RCC 7860 (cell line): ENCODE results near the gene STRBP.
"Not testable (repeated sequence)": the region's sequence is repeated elsewhere in the genome, so short reads cannot be mapped to it uniquely, and the experiment has no call there.

Experiments used
- DNase-seq: peaks from one replicate; pipeline ENCODE4 v3.0.0-alpha.2; 2015; ENCODE audit warnings: low spot score
- FAIRE-seq: peaks from 2 replicates; lab custom pipeline; 2012; peaks lifted over from hg19 to GRCh38; lab: Jason Lieb, UNC

The STRBP gene

DNA sequence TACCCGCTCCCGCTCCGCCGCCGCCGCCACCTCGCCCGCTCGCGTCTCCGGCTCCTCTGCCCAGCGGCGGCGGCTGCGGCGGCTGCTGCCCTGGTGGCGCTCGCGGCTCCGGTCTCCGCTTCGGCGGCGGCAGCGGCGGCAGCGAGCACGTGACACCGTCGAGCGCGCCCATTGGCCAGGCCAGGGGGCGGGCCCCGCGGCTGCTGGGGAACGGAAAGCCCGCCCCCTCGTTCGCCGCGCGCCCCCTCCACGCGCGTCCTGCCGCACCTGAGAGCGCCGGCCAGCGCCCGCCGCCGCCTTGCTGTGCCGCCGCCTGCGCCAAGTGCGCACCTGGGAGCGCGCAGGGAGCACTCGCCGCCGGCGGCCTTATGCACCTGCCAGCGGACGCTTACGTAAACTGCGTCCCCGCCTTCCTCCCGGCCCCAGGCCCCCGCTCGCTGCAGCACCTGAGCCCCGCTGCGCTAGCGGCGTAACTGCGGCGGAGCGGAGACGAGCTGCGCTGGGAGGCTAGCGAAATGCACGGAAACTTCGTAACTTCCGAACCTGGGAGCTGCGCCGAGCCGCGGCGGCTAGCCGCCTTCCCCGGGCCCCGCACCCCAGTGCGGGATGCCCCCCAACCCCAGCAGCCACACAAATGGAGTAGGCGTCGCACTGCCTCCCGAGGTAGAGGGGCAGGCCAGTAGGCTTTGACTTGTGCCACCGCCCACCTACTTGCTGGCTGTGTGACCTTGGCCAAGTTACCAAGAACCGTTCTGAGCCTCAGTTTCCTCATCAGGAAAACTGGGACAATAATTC, at the start of gene STRBP:
STRBP (minus strand) TSS at position 122 of the 795 bp plus-strand sequence. CDS start 84,452 bp downstream, outside the sequence.
- FAIRE-seq = no peak
- DNase-seq = peak; percentile 74

DNA sequence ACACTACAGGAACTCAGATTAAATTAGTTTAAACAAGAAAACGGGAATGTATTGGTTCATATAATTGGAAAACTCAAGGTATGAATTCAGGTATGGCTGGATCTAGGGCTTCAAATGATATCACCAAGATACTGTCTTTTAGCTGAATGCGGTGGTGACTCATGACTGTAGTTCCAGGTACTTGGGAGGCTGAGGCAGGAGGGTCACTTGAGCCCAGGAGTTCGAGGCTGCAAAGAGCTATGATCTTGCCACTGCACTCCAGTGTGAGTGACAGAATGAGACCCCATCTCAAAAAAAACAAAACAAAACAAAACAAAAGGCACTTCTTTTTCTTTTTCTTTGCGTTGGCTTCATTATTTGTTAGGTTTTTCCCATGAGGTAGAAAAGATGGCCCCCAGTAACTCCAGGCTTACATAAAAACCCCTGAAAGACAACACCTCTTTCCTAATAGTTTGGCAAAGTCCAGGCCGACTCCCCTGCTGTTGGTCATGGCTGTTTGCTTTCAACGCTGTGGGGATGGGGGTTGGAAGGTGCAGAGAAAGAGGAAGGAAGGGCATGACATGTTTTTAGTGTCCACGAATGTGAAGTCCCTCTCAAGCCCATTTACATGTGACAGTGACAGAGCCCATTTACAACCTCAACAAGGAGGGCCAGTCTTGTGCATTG, 47.8 kb upstream of the STRBP start:
- no peak for FAIRE-seq

GRCh38 chr9:123315635-123316034, 47.2 kb upstream of the STRBP start:
- FAIRE-seq (no peak), DNase-seq (no peak)

More for the DNA sequence above, 47.8 kb upstream of the STRBP start:
- DNase-seq = no peak

DNA sequence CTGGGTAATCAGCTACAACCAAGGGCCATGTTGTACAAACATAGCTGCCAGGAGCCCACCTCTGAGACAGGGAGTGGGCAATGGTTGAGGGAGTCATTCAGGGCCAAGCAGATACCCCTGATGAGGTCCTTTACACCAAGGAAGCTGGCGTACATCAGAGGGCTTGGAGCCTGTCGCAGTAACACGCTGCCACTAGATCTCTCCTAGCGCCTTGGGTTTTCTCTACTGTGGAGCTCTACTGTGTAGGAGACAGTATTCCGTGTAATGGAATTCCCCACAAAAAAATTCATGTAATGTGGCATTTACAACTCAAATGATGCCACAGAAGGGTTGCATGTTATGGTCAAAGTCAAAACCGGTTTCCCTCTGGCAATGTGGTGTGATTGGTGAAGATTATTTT, 46.2 kb upstream of the STRBP start:
- FAIRE-seq = no peak

DNA sequence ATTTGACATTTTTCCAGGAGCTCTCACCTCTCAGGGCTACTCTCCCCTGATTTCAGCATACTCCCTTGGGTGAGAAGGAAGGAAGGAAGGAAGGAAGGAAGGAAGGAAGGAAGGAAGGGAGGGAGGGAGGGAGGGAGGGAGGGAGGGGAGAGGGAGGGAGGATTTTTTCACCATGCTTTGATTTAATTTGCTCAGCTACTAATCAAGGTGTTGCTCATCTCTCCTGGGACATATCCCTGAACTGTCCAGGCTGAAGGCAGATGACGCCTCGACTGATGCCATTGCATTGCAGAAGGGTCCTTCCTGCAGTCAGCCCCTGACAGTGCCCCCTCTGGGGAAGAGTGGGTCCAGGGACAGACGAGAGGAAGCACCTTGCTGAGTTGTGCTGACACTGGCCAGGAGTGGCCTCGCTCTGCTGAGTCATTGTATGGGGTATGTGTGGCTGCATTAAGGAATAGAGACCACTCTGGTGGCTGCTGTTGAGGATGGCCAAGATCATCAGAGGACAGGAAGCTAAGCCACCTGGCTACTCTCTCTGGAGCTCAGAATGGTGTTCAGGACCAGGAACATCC, 44.0 kb upstream of the STRBP start:
- DNase-seq (no peak), FAIRE-seq (no peak)

More for the DNA sequence above, 46.2 kb upstream of the STRBP start:
- DNase-seq = no peak

- FAIRE-seq = no peak
Measured at GRCh38 chr9:123311250-123311752, 42.9 kb upstream of the STRBP start.

DNA sequence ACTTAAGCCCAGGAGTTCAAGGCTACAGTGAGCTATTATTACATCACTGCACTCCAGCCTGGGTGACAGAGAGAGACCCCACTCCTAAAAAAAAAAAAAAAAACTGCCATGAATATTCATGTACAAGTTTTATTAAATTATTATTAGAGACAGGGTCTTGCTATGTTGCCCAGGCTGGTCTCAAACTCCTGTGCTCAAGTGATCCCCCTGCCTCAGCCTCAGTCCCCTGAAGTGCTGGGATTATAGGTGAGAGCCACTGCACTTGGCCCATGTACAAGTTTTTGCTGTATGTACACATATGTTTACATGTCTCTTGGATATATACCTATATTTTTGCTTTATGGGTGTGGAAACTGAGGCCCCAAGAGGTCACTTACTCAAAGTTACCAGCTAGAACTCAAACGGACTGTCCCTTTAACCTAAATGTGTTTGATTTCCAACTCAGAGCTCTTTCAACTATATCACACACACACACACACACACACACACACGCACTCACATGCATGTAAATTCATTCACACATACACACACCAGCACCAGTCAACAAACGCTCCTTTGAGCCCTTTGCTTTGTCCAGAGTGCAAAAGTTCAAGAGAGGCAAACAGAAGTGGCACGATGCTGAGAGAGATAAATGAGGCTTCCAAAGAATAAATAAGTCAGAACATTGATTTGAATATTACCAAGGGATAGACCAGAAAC, 42.3 kb upstream of the STRBP start:
- no peak for FAIRE-seq
- no peak for DNase-seq

More at GRCh38 chr9:123311250-123311752, 42.9 kb upstream of the STRBP start:
- DNase-seq = no peak

- no peak for DNase-seq
- FAIRE-seq = no peak
Measured at GRCh38 chr9:123309611-123310010, 41.2 kb upstream of the STRBP start.

- DNase-seq (no peak), FAIRE-seq (no peak)
Measured at GRCh38 chr9:123305879-123306278, 37.5 kb upstream of the STRBP start.

GRCh38 chr9:123304340-123304691, 35.9 kb upstream of the STRBP start:
- no peak for FAIRE-seq
- DNase-seq = no peak

GRCh38 chr9:123302348-123303214, 34.2 kb upstream of the STRBP start:
- DNase-seq = no peak
- no peak for FAIRE-seq

- not testable (repeated sequence) for DNase-seq, FAIRE-seq
Measured at GRCh38 chr9:123301936-123302335, 33.5 kb upstream of the STRBP start.

DNA sequence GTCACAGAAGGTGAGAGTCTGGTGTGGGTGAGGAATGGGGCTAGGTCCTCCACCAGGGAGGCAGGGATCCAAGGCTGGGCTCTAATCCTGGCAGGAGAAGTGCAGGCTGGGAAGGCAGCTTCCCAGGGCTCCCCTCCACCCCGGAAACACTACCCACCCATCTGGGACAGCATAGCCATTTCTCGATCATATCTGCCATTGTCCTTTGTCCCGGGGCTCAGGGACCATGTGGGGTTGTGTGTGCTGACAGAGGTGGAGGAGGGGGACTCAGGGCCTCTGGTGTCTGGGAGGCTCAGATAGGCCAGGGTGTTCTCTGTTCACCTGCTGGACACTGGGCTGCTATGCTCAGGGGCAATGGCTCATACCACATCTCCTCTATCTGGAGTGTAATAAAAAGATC, 32.2 kb upstream of the STRBP start:
- FAIRE-seq (no peak), DNase-seq (no peak)

DNA sequence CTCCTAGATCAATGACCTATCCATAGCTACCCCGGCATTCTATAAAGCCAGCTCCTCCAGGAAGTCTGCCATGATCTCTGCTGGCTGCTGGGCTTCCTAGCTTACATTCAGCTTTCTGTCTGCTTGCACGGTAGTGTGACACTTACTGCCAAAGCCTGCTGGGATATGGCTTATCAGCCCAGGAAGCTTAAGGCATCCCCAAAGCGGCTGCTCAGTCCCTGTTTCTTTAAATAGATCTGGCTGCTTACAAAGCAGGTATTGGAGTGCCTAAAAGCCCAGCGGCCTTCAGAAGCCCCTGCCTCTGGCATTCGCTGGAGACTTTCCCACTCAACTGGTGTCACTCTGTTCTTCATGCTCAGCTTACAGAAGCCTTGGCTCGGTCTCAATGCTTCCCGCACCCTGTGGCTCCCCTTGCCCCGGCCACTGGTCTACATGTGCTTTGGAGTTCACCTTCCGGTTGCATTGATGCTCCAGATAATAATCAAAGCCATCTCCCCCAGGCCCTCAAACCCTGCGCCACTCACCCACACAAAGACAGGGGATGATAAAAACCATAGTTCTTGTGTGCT, 31.3 kb upstream of the STRBP start:
- DNase-seq (no peak), FAIRE-seq (no peak)

DNA sequence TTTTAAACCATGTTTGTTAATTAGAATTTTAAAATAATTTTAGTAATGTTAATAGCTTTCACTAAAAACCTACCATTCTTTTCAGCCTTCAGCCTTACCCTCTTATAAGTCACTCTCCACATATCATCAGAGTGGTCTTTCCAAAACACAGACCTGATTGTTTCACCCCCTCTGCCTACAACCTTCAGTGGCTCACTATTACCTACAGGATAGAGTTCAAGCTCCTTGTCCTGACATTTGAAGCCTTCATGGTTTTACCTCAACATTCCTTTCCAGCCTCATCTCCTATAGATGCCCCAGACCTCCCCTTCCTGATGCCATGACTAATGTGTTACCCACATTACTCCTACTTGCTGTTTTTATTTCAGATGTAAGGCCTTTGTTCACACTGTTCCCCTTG, 27.8 kb upstream of the STRBP start:
- no peak for DNase-seq
- no peak for FAIRE-seq

- FAIRE-seq = no peak
- no peak for DNase-seq
Measured at GRCh38 chr9:123291736-123292135, 23.4 kb upstream of the STRBP start.

- DNase-seq (no peak), FAIRE-seq (no peak)
Measured at GRCh38 chr9:123290764-123291163, 22.4 kb upstream of the STRBP start.

DNA sequence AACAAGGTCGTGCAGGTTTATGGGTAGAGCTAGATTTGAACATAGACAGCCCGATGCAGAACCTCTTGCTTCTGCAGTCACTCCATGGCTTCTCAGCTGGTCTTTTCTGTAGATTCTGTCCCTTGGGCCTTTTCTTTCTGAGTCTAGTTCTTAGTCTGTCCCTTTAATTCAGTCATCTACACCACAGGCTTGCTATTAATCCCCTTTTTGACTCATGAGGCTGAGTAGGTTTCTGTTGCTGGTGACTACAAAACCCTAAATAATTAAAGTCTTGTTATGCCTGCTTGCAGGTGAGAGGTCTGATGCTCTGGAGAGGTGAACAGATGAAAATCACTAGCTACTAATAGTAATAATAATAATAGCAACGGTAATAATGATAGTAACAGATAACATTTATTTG, 19.3 kb upstream of the STRBP start:
- FAIRE-seq (no peak), DNase-seq (no peak)

GRCh38 chr9:123286324-123286723, 17.9 kb upstream of the STRBP start:
- DNase-seq (no peak), FAIRE-seq (no peak)

GRCh38 chr9:123284656-123285055, 16.3 kb upstream of the STRBP start:
- FAIRE-seq (no peak), DNase-seq (no peak)
